AG04450 (cell line): ENCODE results near the gene TP53TG5. TPM values are rescaled to one million over a fixed set of nuclear protein-coding genes. Genes with fewer than 3 reads are reported as not detected.

Source experiments
- CTCF ChIA-PET: fragments of 300-600, 350-600 bp; formaldehyde crosslinking; extraction: SDS; loops from one replicate; lab custom pipeline; 2022; ENCODE audit warnings: antibody characterized with exemption, inconsistent platforms; lab: Charles Lee
- POLR2A ChIA-PET: fragments of 350-600 bp; formaldehyde crosslinking; extraction: SDS; loops from one replicate; lab custom pipeline; 2021; ENCODE audit warnings: antibody characterized with exemption, inconsistent platforms; lab: Yijun Ruan, JAX
- DNase-seq: peaks from one replicate; pipeline ENCODE4 v3.0.0-alpha.2; 2011; ENCODE audit warnings: low read depth, low spot score
- H3K27ac ChIP-seq: one replicate; pipeline ENCODE4 v1.5.1; 2012; ENCODE audit warnings: low read depth, low read length, control low read depth
- H3K27me3 ChIP-seq: one replicate; pipeline ENCODE4 v1.6.0; 2012; ENCODE audit warnings: low read length; ENCODE audit not compliant: control insufficient read depth, insufficient read depth
- H3K4me3 ChIP-seq: 2 replicates; pipeline ENCODE4 v1.5.1; 2011; ENCODE audit warnings: mild to moderate bottlenecking, low read depth, low read length, control low read depth
- H3K9me3 ChIP-seq: 2 replicates; pipeline ENCODE4 v1.5.1; 2012; ENCODE audit warnings: low read length; ENCODE audit not compliant: control insufficient read depth, insufficient read depth
- polyA minus RNA-seq: library from RNA; depleted of rRNA, polyadenylated mRNA; stranded (reverse); fragments of >200 nt; gene quantifications from 2 replicates; pipeline ENCODE4 v1.2.3, GENCODE V29; 2011; rRNA and poly(A)+ RNA removed
- polyA plus RNA-seq: library from polyadenylated mRNA; depleted of rRNA; stranded (reverse); fragments of >200 nt; gene quantifications from 2 replicates; pipeline ENCODE4 v1.2.3, GENCODE V29; 2011; rRNA removed
- TF ChIP-seq, protein P1 (sequence below): IDR thresholded peaks from 2 replicates; pipeline ENCODE4 v1.5.1; 2011; ENCODE audit warnings: low read depth, low read length, control low read depth, inconsistent platforms

Gene TP53TG5
- polyA plus RNA-seq (not detected in 2 replicates), polyA minus RNA-seq (not detected in 2 replicates)

DNA sequence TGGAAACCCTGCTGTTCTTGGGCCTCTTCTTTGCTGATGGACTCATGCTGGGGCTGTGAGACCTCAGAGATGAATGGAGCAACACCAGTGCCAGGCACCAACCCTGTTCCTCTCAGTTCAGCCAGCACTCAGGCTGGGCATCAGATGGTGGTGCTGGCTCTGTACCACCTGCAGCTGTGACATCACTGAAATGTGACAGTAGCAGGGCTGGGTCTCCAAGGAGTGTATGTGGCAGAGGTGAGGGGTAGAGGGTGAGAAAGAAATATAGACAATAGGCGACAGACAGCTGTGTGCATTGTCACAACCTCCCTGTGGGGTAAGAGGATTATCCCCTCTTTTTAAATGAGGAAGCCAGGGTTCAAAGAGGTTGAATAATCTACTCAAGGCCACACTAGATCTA lies at the start of gene TP53TG5:
Gene TP53TG5, minus strand, starts transcription at position 135 of the 400 bp plus-strand sequence. Its CDS starts 89 bp downstream, at position 46.
- no peaks in the 10 kb centered on the region for H3K9me3 ChIP-seq
- H3K4me3 ChIP-seq, result no peak within 1 kb of the TSS
- no peak within 1 kb of the TSS for H3K27ac ChIP-seq
- no peak for DNase-seq
- POLR2A ChIA-PET, result no interaction called here
- TF ChIP-seq, protein P1, sequence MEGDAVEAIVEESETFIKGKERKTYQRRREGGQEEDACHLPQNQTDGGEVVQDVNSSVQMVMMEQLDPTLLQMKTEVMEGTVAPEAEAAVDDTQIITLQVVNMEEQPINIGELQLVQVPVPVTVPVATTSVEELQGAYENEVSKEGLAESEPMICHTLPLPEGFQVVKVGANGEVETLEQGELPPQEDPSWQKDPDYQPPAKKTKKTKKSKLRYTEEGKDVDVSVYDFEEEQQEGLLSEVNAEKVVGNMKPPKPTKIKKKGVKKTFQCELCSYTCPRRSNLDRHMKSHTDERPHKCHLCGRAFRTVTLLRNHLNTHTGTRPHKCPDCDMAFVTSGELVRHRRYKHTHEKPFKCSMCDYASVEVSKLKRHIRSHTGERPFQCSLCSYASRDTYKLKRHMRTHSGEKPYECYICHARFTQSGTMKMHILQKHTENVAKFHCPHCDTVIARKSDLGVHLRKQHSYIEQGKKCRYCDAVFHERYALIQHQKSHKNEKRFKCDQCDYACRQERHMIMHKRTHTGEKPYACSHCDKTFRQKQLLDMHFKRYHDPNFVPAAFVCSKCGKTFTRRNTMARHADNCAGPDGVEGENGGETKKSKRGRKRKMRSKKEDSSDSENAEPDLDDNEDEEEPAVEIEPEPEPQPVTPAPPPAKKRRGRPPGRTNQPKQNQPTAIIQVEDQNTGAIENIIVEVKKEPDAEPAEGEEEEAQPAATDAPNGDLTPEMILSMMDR, result no peak
- CTCF ChIA-PET, result interaction anchor here (9.9 kb wide), 1 partner anchor 57 kb away, joined by 194 read pairs; no protein-coding TSS in a partner anchor
- H3K27me3 ChIP-seq, result no peaks in the 10 kb centered on the region

DNA sequence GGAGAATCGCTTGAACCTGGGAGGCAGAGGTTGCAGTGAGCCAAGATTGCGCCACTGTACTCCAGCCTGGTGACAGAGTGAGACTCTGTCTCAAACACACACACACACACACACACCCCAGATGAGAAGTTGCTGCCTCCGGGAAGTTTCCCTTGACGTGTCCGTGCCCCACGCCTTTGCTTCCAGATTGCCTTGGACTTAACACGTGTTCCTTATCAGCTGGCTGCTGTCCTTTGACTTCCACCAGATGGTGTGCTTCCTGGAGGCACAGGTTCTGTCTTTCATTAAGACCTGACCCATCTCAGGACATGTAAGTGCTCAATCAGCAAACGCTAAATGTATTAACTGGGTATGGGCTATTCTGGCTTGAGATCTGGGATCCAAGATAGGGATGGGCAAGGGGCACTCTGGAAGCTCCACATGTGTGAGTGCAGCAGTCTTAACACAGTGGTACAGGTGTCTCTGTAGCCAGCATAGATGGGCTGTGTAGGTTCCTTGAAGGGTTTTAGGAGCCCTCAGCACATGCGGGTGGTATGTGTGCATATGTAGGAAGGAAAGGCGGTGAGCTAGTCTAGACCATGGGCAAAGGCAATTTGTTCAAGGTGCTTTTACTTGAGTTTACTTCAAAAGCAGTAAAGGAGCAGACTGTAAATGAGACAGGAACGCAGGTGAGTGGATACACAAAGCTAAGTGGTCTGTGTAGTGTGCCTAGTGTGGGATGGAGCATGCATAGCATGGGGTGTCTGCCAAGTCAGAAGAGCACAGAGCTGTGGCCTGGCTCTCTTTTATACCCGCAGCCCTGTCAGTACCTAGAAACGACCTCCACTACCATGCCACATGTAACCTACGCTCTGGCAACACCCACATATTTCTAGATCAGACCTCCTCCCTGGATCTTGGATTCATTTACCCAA lies 49.4 kb upstream of the TP53TG5 start:
- TF ChIP-seq, protein P1, result no peak
- Histone ChIP-seq H3K27ac (no peak overlapping the region), H3K9me3 (no peaks in the 10 kb centered on the region), H3K27me3 (no peaks in the 10 kb centered on the region), H3K4me3 (no peak overlapping the region)
- ChIA-PET CTCF (interaction anchor here (0.6 to 1.9 kb wide), 4 partner anchors 10 to 344 kb away, joined by 4 to 8 read pairs (median 6); no protein-coding TSS in a partner anchor), POLR2A (no interaction called here)
- DNase-seq, result no peak

GRCh38 chr20:45426320-45427016 lies 48.3 kb upstream of the TP53TG5 start:
- ChIA-PET CTCF (interaction anchor here (0.7 to 1.2 kb wide), 2 partner anchors 10 to 52 kb away, joined by 4 to 5 read pairs; no protein-coding TSS in a partner anchor), POLR2A (no interaction called here)
- TF ChIP-seq, protein P1, result no peak
- Histone ChIP-seq H3K27me3 (no peaks in the 10 kb centered on the region), H3K4me3 (no peak overlapping the region), H3K27ac (no peak overlapping the region), H3K9me3 (no peaks in the 10 kb centered on the region)
- DNase-seq, result no peak

DNA sequence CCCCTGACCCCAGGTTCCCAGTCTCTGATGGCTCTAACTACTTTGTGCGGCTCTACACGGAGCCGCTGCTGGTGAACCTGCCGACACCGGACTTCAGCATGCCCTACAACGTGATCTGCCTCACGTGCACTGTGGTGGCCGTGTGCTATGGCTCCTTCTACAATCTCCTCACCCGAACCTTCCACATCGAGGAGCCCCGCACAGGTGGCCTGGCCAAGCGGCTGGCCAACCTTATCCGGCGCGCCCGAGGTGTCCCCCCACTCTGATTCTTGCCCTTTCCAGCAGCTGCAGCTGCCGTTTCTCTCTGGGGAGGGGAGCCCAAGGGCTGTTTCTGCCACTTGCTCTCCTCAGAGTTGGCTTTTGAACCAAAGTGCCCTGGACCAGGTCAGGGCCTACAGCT lies 47.4 kb upstream of the TP53TG5 start:
- H3K27me3 ChIP-seq, result no peaks in the 10 kb centered on the region
- CTCF ChIA-PET, result interaction anchor here (0.6 kb wide), 1 partner anchor 108 kb away, joined by 3 read pairs; no protein-coding TSS in a partner anchor
- no peaks in the 10 kb centered on the region for H3K9me3 ChIP-seq
- no peak overlapping the region for H3K4me3 ChIP-seq
- POLR2A ChIA-PET, result no interaction called here
- H3K27ac ChIP-seq, result no peak overlapping the region
- DNase-seq, result no peak
- TF ChIP-seq, protein P1, result no peak
